SU-DHL-6 (cell line): ENCODE data around the gene MAST1.

Source experiments
- H2AFZ ChIP-seq: fragments of 200-600 bp; sonication (generic); 2 replicates; pipeline ENCODE4 v1.6.1; 2014; ENCODE audit warnings: low read depth, mild to moderate bottlenecking, moderate library complexity, mixed read lengths, antibody characterized with exemption, low read length; ENCODE audit not compliant: severe bottlenecking
- H3F3A ChIP-seq: fragments of 200-600 bp; shearing (Covaris generic); 2 replicates; pipeline ENCODE4 v1.6.0; 2016; ENCODE audit warnings: antibody characterized with exemption, mild to moderate bottlenecking; ENCODE audit not compliant: insufficient read depth
- H3K27ac ChIP-seq: fragments of 200-600 bp; sonication (generic); 2 replicates; pipeline ENCODE4 v1.5.1; 2016; ENCODE audit warnings: low read depth, mild to moderate bottlenecking, low read length, moderate library complexity, mixed read lengths
- H3K27me3 ChIP-seq: fragments of 200-600 bp; sonication (generic), shearing (Covaris generic); 2 replicates; pipeline ENCODE4 v1.6.0; 2014; ENCODE audit warnings: mild to moderate bottlenecking, low read length
- H3K36me3 ChIP-seq: fragments of 200-600 bp; sonication (generic); 2 replicates; pipeline ENCODE4 v1.6.1; 2014; ENCODE audit warnings: mild to moderate bottlenecking, low read length, mixed read lengths
- H3K4me2 ChIP-seq: fragments of 300-600, 200-600 bp; shearing (Covaris generic), sonication (generic); 2 replicates; pipeline ENCODE4 v1.6.0; 2014; ENCODE audit warnings: low read length, low read depth, mild to moderate bottlenecking; ENCODE audit not compliant: poor library complexity, severe bottlenecking
- H3K4me3 ChIP-seq: fragments of 200-600 bp; sonication (generic); 2 replicates; pipeline ENCODE4 v1.5.1; 2014; ENCODE audit warnings: antibody characterized with exemption, low read length, mild to moderate bottlenecking, mixed read lengths; ENCODE audit not compliant: insufficient read depth, poor library complexity, severe bottlenecking
- H3K79me2 ChIP-seq: fragments of 200-600 bp; sonication (generic); 2 replicates; pipeline ENCODE4 v1.6.1; 2014; ENCODE audit warnings: mild to moderate bottlenecking, low read length, moderate library complexity; ENCODE audit not compliant: insufficient read depth
- H3K9ac ChIP-seq: fragments of 200-600 bp; sonication (generic); 2 replicates; pipeline ENCODE4 v1.7.0; 2014; ENCODE audit warnings: mild to moderate bottlenecking, low read length
- H3K9me2 ChIP-seq: fragments of 200-600 bp; sonication (generic); replicated peaks from 2 replicates; pipeline ENCODE4 v1.6.1; 2014; ENCODE audit warnings: low read length; ENCODE audit not compliant: insufficient read depth
- H3K9me3 ChIP-seq: fragments of 200-600 bp; sonication (generic); 2 replicates; pipeline ENCODE4 v1.6.1; 2014; ENCODE audit warnings: low read length, mixed read lengths; ENCODE audit not compliant: insufficient read depth
- H4K20me1 ChIP-seq: fragments of 200-600 bp; sonication (generic); 2 replicates; pipeline ENCODE4 v1.6.1; 2014; ENCODE audit warnings: low read depth, mild to moderate bottlenecking, antibody characterized with exemption, low read length, moderate library complexity, mixed read lengths
- CTCF ChIP-seq: fragments of 200-600 bp; sonication (generic); IDR thresholded peaks from one replicate; pipeline ENCODE4 v1.5.1; 2017; ENCODE audit warnings: antibody characterized with exemption, mild to moderate bottlenecking, low read length, moderate library complexity; ENCODE audit not compliant: insufficient read depth, poor library complexity, severe bottlenecking
- EZH2phosphoT487 ChIP-seq: fragments of 200-600 bp; sonication (generic), shearing (Covaris generic); conservative IDR thresholded peaks from 2 replicates; pipeline ENCODE4 v1.6.1; 2018; ENCODE audit warnings: mild to moderate bottlenecking, antibody characterized with exemption, low read length, moderate library complexity, mixed read lengths

The MAST1 gene

GRCh38 chr19:12792051-12792852 lies 46.1 kb upstream of the MAST1 start:
- Histone ChIP-seq H3F3A (peaks cover 36% of the 10 kb centered on the region), H3K4me2 (peak overlapping the region; percentile 94), H3K9me2 (no peaks in the 10 kb centered on the region), H2AFZ (peak overlapping the region; percentile 65), H3K4me3 (peak overlapping the region; percentile 60), H3K79me2 (no peaks in the 10 kb centered on the region), H3K9ac (peak overlapping the region; percentile 77), H3K9me3 (no peaks in the 10 kb centered on the region), H3K27ac (peak overlapping the region; percentile 70), H3K36me3 (no peaks in the 10 kb centered on the region), H3K27me3 (no peaks in the 10 kb centered on the region), H4K20me1 (no peaks in the 10 kb centered on the region)
- no peak for TF ChIP-seq EZH2phosphoT487
- no peak for TF ChIP-seq CTCF

- TF ChIP-seq EZH2phosphoT487 (no peak), CTCF (no peak)
- no peaks in the 10 kb centered on the region for H3K27me3 ChIP-seq
- no peaks in the 10 kb centered on the region for H3K9me3 ChIP-seq
- peak overlapping the region; percentile 65 for H2AFZ ChIP-seq
- H3K4me2 ChIP-seq = peak overlapping the region; percentile 94
- no peaks in the 10 kb centered on the region for H3K79me2 ChIP-seq
- no peaks in the 10 kb centered on the region for H4K20me1 ChIP-seq
- no peaks in the 10 kb centered on the region for H3K9me2 ChIP-seq
- peaks cover 36% of the 10 kb centered on the region for H3F3A ChIP-seq
- H3K27ac ChIP-seq = peak overlapping the region; percentile 70
- peak overlapping the region; percentile 77 for H3K9ac ChIP-seq
- peak overlapping the region; percentile 60 for H3K4me3 ChIP-seq
- no peaks in the 10 kb centered on the region for H3K36me3 ChIP-seq
Measured at GRCh38 chr19:12792853-12793289, 45.4 kb upstream of the MAST1 start.

GRCh38 chr19:12793290-12794195 lies 44.8 kb upstream of the MAST1 start:
- Histone ChIP-seq H3K9me3 (no peaks in the 10 kb centered on the region), H2AFZ (peak overlapping the region; percentile 65), H3K4me3 (peak overlapping the region; percentile 60), H3K27ac (peak overlapping the region; percentile 70), H3K27me3 (no peaks in the 10 kb centered on the region), H3K9ac (peak overlapping the region; percentile 77), H3F3A (peaks cover 30% of the 10 kb centered on the region), H3K79me2 (no peaks in the 10 kb centered on the region), H3K36me3 (no peaks in the 10 kb centered on the region), H4K20me1 (no peaks in the 10 kb centered on the region), H3K4me2 (peak overlapping the region; percentile 94), H3K9me2 (no peaks in the 10 kb centered on the region)
- TF ChIP-seq CTCF (no peak), EZH2phosphoT487 (no peak)
